HG02763 (cell line): ENCODE results near the gene GTF2F1.
"Not testable (repeated sequence)": the region's sequence is repeated elsewhere in the genome, so short reads cannot be mapped to it uniquely, and the experiment has no call there.

Experiments used
- ATAC-seq: cut with Tn5 transposase; IDR thresholded peaks from one replicate; pipeline ENCODE4 v1.9.1; 2021; ENCODE audit warnings: mild to moderate bottlenecking, moderate library complexity; ENCODE audit not compliant: unreplicated experiment

The GTF2F1 gene

GRCh38 chr19:6393074-6393982 is at the start of gene GTF2F1:
Gene GTF2F1 (minus strand): TSS chr19:6393164. CDS start chr19:6392995, 169 bp downstream.
- ATAC-seq, result peak; percentile 83

- no peak for ATAC-seq
Measured at GRCh38 chr19:6442087-6442688, 49.2 kb upstream of the GTF2F1 start.

GRCh38 chr19:6440905-6441304 is 47.9 kb upstream of the GTF2F1 start:
- ATAC-seq, result no peak

- ATAC-seq, result no peak
Measured at GRCh38 chr19:6439743-6440142, 46.8 kb upstream of the GTF2F1 start.

- ATAC-seq, result no peak
Measured at GRCh38 chr19:6433663-6434062, 40.7 kb upstream of the GTF2F1 start, which contains the start of gene SLC25A41. Gene SLC25A41 (minus strand): TSS chr19:6433763. CDS start chr19:6433693, 70 bp downstream.

GRCh38 chr19:6433165-6433564 is 40.2 kb upstream of the GTF2F1 start:
- no peak for ATAC-seq

GRCh38 chr19:6431891-6432290 is 38.9 kb upstream of the GTF2F1 start:
- ATAC-seq, result no peak

GRCh38 chr19:6429419-6430221 is 36.7 kb upstream of the GTF2F1 start:
- no peak for ATAC-seq

GRCh38 chr19:6428692-6429418 is 35.9 kb upstream of the GTF2F1 start:
- ATAC-seq, result not testable (repeated sequence)

GRCh38 chr19:6427131-6427530 is 34.2 kb upstream of the GTF2F1 start:
- ATAC-seq, result no peak

- no peak for ATAC-seq
Measured at GRCh38 chr19:6425732-6426620, 33.0 kb upstream of the GTF2F1 start.

- ATAC-seq, result peak; percentile 86
Measured at GRCh38 chr19:6424939-6425731, 32.2 kb upstream of the GTF2F1 start.

- no peak for ATAC-seq
Measured at GRCh38 chr19:6424195-6424938, 31.4 kb upstream of the GTF2F1 start, which contains the start of gene KHSRP. Gene KHSRP (minus strand): TSS chr19:6424811. CDS start chr19:6424701, 110 bp downstream.

- no peak for ATAC-seq
Measured at GRCh38 chr19:6423499-6424194, 30.7 kb upstream of the GTF2F1 start.

- ATAC-seq, result no peak
Measured at GRCh38 chr19:6421075-6422014, 28.4 kb upstream of the GTF2F1 start.

GRCh38 chr19:6418562-6418932 is 25.6 kb upstream of the GTF2F1 start:
- ATAC-seq, result no peak
